Stimulated activated memory B cell treated with anti-CD40 and anti-IgM and Interleukin-4, amounts not matched to agents 10 μg/mL and 1 μg/mL and 100 μg/mL, for 72 hours (primary cell): ENCODE measurements around the gene GRK2.

ENCODE experiments used
- ATAC-seq: fragments of 150-1000 bp; cut with Tn5 transposase; 2 replicates; pipeline ENCODE4 v1.10.0; 2021
- H3K27ac Mint-ChIP-seq: one replicate; pipeline ENCODE4 v1.8.0; 2022; ENCODE audit warnings: mild to moderate bottlenecking, mixed read lengths
- H3K27me3 Mint-ChIP-seq: one replicate; pipeline ENCODE4 v1.8.0; 2022; ENCODE audit warnings: mixed read lengths
- H3K36me3 Mint-ChIP-seq: one replicate; pipeline ENCODE4 v1.8.0; 2022; ENCODE audit warnings: mixed read lengths
- H3K4me1 Mint-ChIP-seq: one replicate; pipeline ENCODE4 v1.8.0; 2022; ENCODE audit warnings: mixed read lengths
- H3K4me3 Mint-ChIP-seq: one replicate; pipeline ENCODE4 v1.8.0; 2022; ENCODE audit warnings: mild to moderate bottlenecking, moderate library complexity, mixed read lengths
- H3K9me3 Mint-ChIP-seq: one replicate; pipeline ENCODE4 v1.8.0; 2022; ENCODE audit warnings: mixed read lengths

GRK2 gene

GRCh38 chr11:67290801-67291200, 24.5 kb downstream of the GRK2 start:
- Mint-ChIP-seq H3K27ac (no peak overlapping the region), H3K9me3 (no peaks in the 10 kb centered on the region), H3K4me1 (peaks cover 50% of the 10 kb centered on the region), H3K27me3 (no peaks in the 10 kb centered on the region), H3K36me3 (peaks cover 51% of the 10 kb centered on the region), H3K4me3 (peak overlapping the region; percentile 98)
- no peak for ATAC-seq

GRCh38 chr11:67291481-67292381, 25.5 kb downstream of the GRK2 start:
- peaks cover 59% of the 10 kb centered on the region for H3K36me3 Mint-ChIP-seq
- no peak for ATAC-seq
- peaks cover 5% of the 10 kb centered on the region for H3K9me3 Mint-ChIP-seq
- H3K27me3 Mint-ChIP-seq: no peaks in the 10 kb centered on the region
- H3K4me1 Mint-ChIP-seq: peaks cover 41% of the 10 kb centered on the region
- H3K27ac Mint-ChIP-seq: peak overlapping the region; percentile 29
- H3K4me3 Mint-ChIP-seq: no peak overlapping the region

GRCh38 chr11:67292671-67293070, 26.4 kb downstream of the GRK2 start:
- Mint-ChIP-seq H3K27ac (peak overlapping the region; percentile 29), H3K27me3 (no peaks in the 10 kb centered on the region), H3K4me1 (peaks cover 31% of the 10 kb centered on the region), H3K36me3 (peaks cover 58% of the 10 kb centered on the region), H3K9me3 (peaks cover 8% of the 10 kb centered on the region), H3K4me3 (no peak overlapping the region)
- no peak for ATAC-seq

DNA sequence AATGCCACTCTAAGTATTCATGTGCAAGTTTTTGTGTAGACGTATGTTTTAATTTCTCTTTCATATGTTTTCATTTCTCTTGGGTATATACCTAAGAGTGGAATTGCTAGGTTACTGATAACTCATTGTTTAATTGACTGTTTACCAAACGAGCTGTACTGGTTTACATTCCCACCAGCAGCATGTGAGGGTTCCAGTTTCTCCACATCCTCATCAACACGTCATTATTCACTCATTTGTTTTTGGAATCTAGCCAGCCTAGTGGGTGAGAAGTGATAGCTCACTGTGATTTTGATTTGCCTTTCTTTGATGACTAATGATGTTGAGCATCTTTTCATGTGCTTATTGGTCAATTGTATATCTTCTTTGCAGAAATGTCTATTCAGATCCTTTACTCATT, 26.8 kb downstream of the GRK2 start:
- H3K27me3 Mint-ChIP-seq: no peaks in the 10 kb centered on the region
- H3K4me1 Mint-ChIP-seq: peaks cover 27% of the 10 kb centered on the region
- peaks cover 8% of the 10 kb centered on the region for H3K9me3 Mint-ChIP-seq
- no peak for ATAC-seq
- peak overlapping the region; percentile 29 for H3K27ac Mint-ChIP-seq
- H3K36me3 Mint-ChIP-seq: peaks cover 60% of the 10 kb centered on the region
- H3K4me3 Mint-ChIP-seq: no peak overlapping the region

DNA sequence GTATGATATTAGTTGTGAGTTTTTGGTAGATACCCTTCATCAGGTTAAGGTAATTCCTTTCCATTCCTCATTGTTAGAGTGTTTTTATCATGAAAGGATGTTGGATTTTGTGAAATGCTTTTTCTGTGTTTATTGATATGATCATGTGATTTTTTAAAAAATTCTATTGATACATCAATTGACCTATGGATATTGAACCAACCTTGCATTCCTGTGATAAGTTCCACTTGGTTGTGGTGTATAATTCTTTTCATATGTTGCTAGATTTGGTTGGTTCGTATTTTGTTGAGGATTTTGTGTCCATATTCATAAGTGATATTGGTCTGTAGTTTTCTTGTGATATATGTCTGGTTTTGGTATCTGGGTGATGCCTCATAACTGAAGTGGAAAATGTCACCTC, 29.6 kb downstream of the GRK2 start:
- no peak for ATAC-seq
- no peak overlapping the region for H3K4me3 Mint-ChIP-seq
- no peaks in the 10 kb centered on the region for H3K27me3 Mint-ChIP-seq
- peaks cover 8% of the 10 kb centered on the region for H3K9me3 Mint-ChIP-seq
- H3K27ac Mint-ChIP-seq: no peak overlapping the region
- peaks cover 66% of the 10 kb centered on the region for H3K36me3 Mint-ChIP-seq
- H3K4me1 Mint-ChIP-seq: peaks cover 12% of the 10 kb centered on the region

DNA sequence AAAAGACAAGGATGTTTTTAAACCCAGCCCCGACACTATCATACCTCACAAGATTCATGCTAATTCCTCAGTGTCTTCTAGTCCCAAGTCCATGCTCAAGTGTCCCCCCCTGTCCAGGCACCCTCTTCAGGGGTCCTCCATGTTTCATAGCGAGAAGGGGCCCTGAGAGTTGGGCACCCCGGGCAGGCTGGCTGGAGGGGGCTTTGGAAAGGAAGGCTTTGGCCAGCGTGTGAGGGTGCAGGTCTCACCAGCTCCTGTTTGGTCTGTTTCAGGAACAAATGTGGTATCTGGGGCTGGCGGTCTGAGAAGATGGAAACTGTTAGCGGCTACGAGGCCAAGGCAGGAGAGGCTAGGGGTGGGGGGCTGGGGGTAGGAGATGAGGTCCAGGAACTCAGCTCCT, 32.5 kb downstream of the GRK2 start:
- Mint-ChIP-seq H3K27me3 (no peaks in the 10 kb centered on the region), H3K4me1 (no peaks in the 10 kb centered on the region), H3K36me3 (peaks cover 63% of the 10 kb centered on the region), H3K4me3 (no peak overlapping the region), H3K9me3 (peaks cover 8% of the 10 kb centered on the region), H3K27ac (no peak overlapping the region)
- ATAC-seq: no peak

- ATAC-seq: no peak
- no peak overlapping the region for H3K27ac Mint-ChIP-seq
- H3K36me3 Mint-ChIP-seq: peaks cover 55% of the 10 kb centered on the region
- H3K27me3 Mint-ChIP-seq: no peaks in the 10 kb centered on the region
- H3K4me1 Mint-ChIP-seq: no peaks in the 10 kb centered on the region
- peaks cover 8% of the 10 kb centered on the region for H3K9me3 Mint-ChIP-seq
- H3K4me3 Mint-ChIP-seq: no peak overlapping the region
Observed at GRCh38 chr11:67299471-67300191, 33.4 kb downstream of the GRK2 start.

DNA sequence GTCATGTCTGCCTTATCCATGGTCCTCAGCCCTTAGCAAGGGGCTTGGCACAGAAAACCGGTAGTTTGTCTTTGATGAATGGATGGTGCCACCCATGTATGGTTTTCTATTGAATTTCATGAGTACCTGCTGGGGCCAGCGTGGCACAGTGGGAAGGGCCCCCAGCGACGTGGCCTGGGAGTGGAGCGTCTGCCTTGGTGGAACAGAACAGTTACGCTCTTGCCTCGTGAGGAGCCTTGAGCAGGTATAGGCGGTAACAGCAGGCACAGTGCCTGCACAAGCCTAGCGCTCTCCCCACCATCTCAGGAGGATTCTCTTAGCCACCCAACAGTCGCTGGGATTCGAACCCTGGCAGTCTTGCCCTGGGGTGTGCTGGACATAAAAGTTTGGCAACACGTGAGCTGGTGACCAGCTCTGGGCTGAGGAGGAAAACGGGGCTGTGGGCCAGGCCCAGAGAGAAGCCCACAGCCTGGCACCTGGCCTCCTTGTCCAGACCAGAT, 34.0 kb downstream of the GRK2 start:
- Mint-ChIP-seq H3K4me3 (no peak overlapping the region), H3K4me1 (no peaks in the 10 kb centered on the region), H3K27me3 (no peaks in the 10 kb centered on the region), H3K36me3 (peaks cover 48% of the 10 kb centered on the region), H3K27ac (no peak overlapping the region), H3K9me3 (peaks cover 8% of the 10 kb centered on the region)
- no peak for ATAC-seq

- Mint-ChIP-seq H3K27ac (no peak overlapping the region), H3K4me1 (no peaks in the 10 kb centered on the region), H3K36me3 (peaks cover 44% of the 10 kb centered on the region), H3K27me3 (no peaks in the 10 kb centered on the region), H3K4me3 (no peak overlapping the region), H3K9me3 (peaks cover 8% of the 10 kb centered on the region)
- no peak for ATAC-seq
Observed at GRCh38 chr11:67300756-67301312, 34.6 kb downstream of the GRK2 start.

DNA sequence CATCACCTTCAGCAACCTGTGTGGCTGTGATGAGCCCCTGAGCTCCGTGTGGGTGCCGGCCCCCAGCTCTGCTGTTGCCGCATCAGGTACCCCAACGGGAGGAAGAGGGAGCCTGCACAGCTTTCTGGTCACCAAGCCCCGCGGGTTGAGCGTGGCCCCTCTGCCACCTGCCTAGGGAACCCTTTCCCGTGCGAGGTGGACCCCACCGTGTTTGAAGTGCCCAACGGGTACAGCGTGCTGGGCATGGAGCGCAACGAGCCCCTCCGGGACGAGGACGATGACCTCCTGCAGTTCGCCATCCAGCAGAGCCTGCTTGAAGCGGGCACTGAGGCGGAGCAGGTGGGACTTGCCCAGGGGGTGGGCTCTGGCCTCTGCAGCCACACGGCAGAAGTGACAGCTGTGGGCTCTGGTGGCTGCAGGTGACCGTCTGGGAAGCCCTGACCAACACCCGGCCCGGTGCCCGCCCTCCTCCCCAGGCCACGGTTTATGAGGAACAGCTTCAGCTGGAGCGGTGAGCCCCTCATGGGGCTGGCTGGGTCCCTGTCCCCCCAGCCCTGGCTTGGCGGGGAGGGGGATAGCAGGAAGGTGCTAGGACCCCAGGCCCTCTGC, 35.1 kb downstream of the GRK2 start:
- no peak overlapping the region for H3K27ac Mint-ChIP-seq

DNA sequence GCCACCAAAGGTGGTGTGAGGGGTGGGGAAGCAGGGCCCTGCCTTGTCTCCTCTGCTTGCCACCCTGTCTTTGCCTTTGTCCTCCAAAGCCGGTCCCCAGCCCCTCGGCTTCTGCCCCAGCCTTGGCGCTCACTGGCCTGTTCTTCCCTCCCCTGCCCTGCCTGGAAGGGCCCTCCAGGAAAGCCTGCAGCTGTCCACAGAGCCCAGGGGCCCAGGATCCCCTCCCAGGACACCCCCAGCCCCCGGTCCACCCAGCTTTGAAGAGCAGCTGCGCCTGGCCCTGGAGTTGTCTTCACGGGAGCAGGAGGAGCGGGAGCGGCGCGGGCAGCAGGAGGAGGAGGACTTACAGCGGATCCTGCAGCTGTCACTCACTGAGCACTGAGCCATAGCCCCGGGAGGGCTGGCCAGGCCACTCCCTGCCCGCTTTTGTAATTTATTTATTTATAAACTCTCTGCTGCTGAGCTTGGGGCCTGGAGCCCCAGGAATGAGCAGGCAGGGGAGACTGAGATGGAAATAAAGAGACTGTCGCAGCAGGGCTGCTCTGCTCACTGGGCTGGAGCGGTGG, 35.8 kb downstream of the GRK2 start:
- Mint-ChIP-seq H3K4me1 (no peaks in the 10 kb centered on the region), H3K27me3 (no peaks in the 10 kb centered on the region), H3K27ac (no peak overlapping the region), H3K9me3 (peaks cover under 1% of the 10 kb centered on the region), H3K4me3 (no peak overlapping the region), H3K36me3 (peaks cover 32% of the 10 kb centered on the region)
- no peak for ATAC-seq

More for the DNA sequence above, 35.1 kb downstream of the GRK2 start:
- peaks cover 38% of the 10 kb centered on the region for H3K36me3 Mint-ChIP-seq
- no peaks in the 10 kb centered on the region for H3K27me3 Mint-ChIP-seq
- no peak for ATAC-seq
- H3K9me3 Mint-ChIP-seq: peaks cover 4% of the 10 kb centered on the region
- H3K4me3 Mint-ChIP-seq: no peak overlapping the region
- H3K4me1 Mint-ChIP-seq: no peaks in the 10 kb centered on the region

- H3K27ac Mint-ChIP-seq: no peak overlapping the region
- peak overlapping the region; percentile 17 for H3K4me3 Mint-ChIP-seq
Observed at GRCh38 chr11:67302571-67303131, 36.4 kb downstream of the GRK2 start.

DNA sequence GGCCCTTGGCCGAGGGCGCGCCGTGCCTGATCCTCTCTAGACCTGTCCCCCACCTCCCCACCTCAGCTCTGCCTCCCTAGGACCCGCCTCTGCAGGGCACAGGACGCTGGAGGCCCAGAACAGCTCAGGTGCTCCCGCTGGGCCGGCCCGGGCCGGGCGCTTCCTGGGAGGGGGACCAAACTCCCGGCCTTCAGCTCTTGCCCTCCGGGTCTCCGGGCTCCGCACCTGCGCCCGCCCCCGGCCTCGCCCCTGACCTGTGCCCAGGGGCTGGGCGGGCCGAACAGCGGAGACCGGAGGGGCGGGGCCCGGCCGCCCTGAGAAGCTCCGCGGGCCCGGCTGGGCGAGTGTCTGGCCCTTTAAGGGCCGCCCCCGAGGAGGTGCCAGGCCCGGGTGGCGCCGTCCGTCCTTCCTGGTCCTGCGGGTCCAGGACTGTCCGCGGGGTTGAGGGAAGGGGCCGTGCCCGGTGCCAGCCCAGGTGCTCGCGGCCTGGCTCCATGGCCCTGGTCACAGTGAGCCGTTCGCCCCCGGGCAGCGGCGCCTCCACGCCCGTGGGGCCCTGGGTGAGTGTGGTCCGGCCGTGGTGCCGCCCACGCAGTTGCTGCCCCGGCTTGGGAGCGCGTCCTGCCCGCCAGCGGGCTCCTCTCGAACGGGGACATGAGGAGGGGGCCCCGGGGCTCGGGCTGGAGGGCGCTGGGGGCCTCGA, 37.0 kb downstream of the GRK2 start, which contains the start of gene SSH3:
TSS of gene SSH3 (plus strand) at position 399 of the 703 bp plus-strand sequence. CDS start at position 495, 96 bp downstream.
- H3K4me3 Mint-ChIP-seq: peak within 1 kb of the TSS; percentile 17
- H3K27me3 Mint-ChIP-seq: no peaks in the 10 kb centered on the region
- H3K36me3 Mint-ChIP-seq: peaks cover 21% of the 10 kb centered on the region
- no peaks in the 10 kb centered on the region for H3K9me3 Mint-ChIP-seq
- H3K4me1 Mint-ChIP-seq: no peaks in the 10 kb centered on the region
- H3K27ac Mint-ChIP-seq: no peak within 1 kb of the TSS
- peak; percentile 73 for ATAC-seq

More at GRCh38 chr11:67302571-67303131, 36.4 kb downstream of the GRK2 start:
- H3K9me3 Mint-ChIP-seq: no peaks in the 10 kb centered on the region
- no peaks in the 10 kb centered on the region for H3K27me3 Mint-ChIP-seq
- no peaks in the 10 kb centered on the region for H3K4me1 Mint-ChIP-seq
- no peak for ATAC-seq
- H3K36me3 Mint-ChIP-seq: peaks cover 28% of the 10 kb centered on the region

DNA sequence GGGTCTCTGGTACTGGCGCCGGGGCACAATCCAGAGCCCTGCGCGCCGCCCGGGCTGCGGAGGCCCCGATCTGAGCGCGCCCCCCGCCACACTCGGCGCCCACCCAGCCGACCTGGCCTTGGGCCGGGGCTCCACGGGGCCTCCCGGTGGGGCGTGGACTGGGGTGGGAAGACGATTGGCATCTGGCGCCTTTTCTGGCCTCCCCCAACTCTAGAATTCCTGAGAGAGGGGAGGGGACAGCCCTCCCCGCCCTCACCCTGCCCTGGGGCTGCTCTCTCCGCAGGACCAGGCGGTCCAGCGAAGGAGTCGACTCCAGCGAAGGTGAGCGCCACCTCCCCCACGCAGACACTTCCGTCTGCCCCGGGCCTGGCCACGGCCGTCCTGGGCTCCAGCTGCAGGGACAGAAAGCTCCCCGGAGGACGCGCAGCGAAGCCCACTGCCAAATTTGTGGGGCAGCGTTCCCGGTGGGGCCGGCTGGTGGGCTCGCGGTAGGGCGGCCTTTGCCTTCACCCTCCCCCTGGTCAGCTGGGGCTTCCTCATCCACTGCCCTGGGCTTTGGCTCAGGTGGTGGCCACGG, 37.6 kb downstream of the GRK2 start:
- peak; percentile 42 for ATAC-seq
- Mint-ChIP-seq H3K9me3 (no peaks in the 10 kb centered on the region), H3K4me1 (no peaks in the 10 kb centered on the region), H3K36me3 (peaks cover 16% of the 10 kb centered on the region), H3K4me3 (no peak overlapping the region), H3K27ac (no peak overlapping the region), H3K27me3 (no peaks in the 10 kb centered on the region)
